ENCODE measurements around the gene ESYT3. TPM values are rescaled to one million over a fixed set of nuclear protein-coding genes. Genes with fewer than 3 reads are reported as not detected.

Gene ESYT3
- total RNA-seq, 1 experiment from 2014 or later, result 6.3 TPM

DNA sequence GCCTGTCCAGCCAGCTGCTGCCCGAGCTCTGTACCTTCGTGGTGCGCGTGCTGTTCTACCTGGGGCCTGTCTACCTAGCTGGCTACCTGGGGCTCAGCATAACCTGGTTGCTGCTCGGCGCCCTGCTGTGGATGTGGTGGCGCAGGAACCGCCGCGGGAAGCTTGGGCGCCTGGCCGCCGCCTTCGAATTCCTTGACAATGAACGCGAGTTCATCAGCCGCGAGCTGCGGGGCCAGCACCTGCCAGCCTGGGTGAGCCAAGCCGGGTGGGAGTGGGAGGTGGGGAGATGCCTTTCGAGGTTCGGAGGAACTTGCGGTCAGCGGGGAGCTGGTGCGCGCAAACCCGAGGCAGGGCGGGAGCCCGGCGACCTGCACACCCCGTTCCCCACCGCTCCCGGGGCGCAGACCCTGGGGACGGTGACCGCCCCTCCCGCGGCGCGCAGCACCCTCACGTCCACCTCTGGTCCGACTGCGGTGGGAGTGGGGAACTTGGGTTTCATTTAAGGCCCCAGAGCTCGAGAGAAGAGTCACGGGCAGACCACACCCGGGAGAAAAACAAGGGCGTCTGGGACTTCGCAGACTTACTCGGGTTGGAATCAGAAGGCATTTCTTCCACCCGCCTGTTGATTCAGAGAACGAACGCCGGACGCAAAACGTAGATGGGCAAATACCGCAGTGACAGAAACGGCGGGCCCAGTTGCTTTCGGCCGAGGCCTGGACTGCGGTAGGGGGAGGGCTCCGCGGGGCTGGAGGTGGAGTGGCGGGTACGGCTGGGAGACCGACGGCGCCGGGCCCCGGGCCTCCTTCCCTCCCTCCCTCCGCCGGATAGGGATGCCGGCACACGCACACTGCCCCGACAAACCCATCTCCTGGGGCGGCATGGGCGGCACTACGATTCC lies 708 bp downstream of the ESYT3 start:
- H4K20me1 ChIP-seq (ENCODE audit: control insufficient read depth, insufficient read depth, insufficient read length), result no peaks in the 10 kb centered on the region
- no peak overlapping the region for H2AK5ac ChIP-seq (ENCODE audit: insufficient read length, low read length)
- no peak overlapping the region for H3K27ac ChIP-seq (ENCODE audit: insufficient read length, low read depth, low read length)
- no peak overlapping the region for H3K9ac ChIP-seq (ENCODE audit: extremely low read depth, insufficient read length, low read length)
- no peak overlapping the region for H2BK120ac ChIP-seq (ENCODE audit: low read depth, low read length, poor library complexity, severe bottlenecking)
- Mint-ChIP-seq H3K27me3 (ENCODE audit: low read depth) (peaks cover 66% of the 10 kb centered on the region), H3K27ac (no peak overlapping the region), H3K9me3 (peaks cover 10 to 11% of the 10 kb centered on the region in 2 experiments; a peak in 4 of 5 replicates), H3K36me3 (ENCODE audit: insufficient read depth in 1 of 3, low read depth in 3 of 3) (peaks cover 0 to 10% (median 8%) of the 10 kb centered on the region in 3 experiments; a peak in 3 of 7 replicates), H3K4me1 (peaks cover 3 to 11% of the 10 kb centered on the region in 2 experiments; a peak in 3 of 4 replicates), H3K4me3 (peak overlapping the region; percentile 69 to 82)
- H4K8ac ChIP-seq (replicated peaks; ENCODE audit: insufficient read length, low read depth, low read length), result no peak overlapping the region
- no CpG with 5 or more reads among the region's 78 CpGs for WGBS (ENCODE audit: extremely low coverage, insufficient read length, low lambda C conversion rate)
- H2AFZ ChIP-seq (ENCODE audit: low read length), result no peak overlapping the region
- H2BK5ac ChIP-seq (ENCODE audit: insufficient read length, low read length), result no peak overlapping the region
- H3T11ph ChIP-seq (ENCODE audit: low read length), result no peak overlapping the region
- no peak overlapping the region for H2BK15ac ChIP-seq (ENCODE audit: low read depth, low read length)
- peaks cover 8% of the 10 kb centered on the region; the same call in 1 of the 2 replicates for H3K27me3 ChIP-seq (ENCODE audit: insufficient read depth, low read length)
- H3K9me3 ChIP-seq (ENCODE audit: control insufficient read depth, low read depth, low read length), result no peaks in the 10 kb centered on the region
- no peak overlapping the region for H4K5ac ChIP-seq (ENCODE audit: insufficient read length, low read depth, low read length)
- no peak overlapping the region for H3K23ac ChIP-seq (ENCODE audit: insufficient read length, low read depth, low read length)
- 0 out of 2 replicates have a peak overlapping the region, but pooled peaks have one; percentile 1 for H3K14ac ChIP-seq (ENCODE audit: insufficient read depth, low read length)
- H2BK20ac ChIP-seq (ENCODE audit: low read depth, low read length, poor library complexity, severe bottlenecking), result no peak overlapping the region
- no peaks in the 10 kb centered on the region for H3K79me2 ChIP-seq (ENCODE audit: insufficient read depth, low read length)
- peak overlapping the region; percentile 44 for H3K4me2 ChIP-seq (ENCODE audit: insufficient read depth, insufficient read length, low read length)
- H3K79me1 ChIP-seq (ENCODE audit: insufficient read depth, low read depth, low read length, poor library complexity, severe bottlenecking), result no peaks in the 10 kb centered on the region
- H3K23me2 ChIP-seq (ENCODE audit: insufficient read length, low read depth, low read length, poor library complexity, severe bottlenecking), result peaks cover 14% of the 10 kb centered on the region
- no peak overlapping the region for H3K18ac ChIP-seq (ENCODE audit: insufficient read length, low read depth, low read length)
- DNase-seq, result peak; percentile 47
- no peaks in the 10 kb centered on the region for H3K4me1 ChIP-seq (ENCODE audit: insufficient read depth, low read length)
- TF ChIP-seq, protein P1, sequence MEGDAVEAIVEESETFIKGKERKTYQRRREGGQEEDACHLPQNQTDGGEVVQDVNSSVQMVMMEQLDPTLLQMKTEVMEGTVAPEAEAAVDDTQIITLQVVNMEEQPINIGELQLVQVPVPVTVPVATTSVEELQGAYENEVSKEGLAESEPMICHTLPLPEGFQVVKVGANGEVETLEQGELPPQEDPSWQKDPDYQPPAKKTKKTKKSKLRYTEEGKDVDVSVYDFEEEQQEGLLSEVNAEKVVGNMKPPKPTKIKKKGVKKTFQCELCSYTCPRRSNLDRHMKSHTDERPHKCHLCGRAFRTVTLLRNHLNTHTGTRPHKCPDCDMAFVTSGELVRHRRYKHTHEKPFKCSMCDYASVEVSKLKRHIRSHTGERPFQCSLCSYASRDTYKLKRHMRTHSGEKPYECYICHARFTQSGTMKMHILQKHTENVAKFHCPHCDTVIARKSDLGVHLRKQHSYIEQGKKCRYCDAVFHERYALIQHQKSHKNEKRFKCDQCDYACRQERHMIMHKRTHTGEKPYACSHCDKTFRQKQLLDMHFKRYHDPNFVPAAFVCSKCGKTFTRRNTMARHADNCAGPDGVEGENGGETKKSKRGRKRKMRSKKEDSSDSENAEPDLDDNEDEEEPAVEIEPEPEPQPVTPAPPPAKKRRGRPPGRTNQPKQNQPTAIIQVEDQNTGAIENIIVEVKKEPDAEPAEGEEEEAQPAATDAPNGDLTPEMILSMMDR (conservative IDR thresholded peaks at IDR 0.05), result no peak
- H3K56ac ChIP-seq (ENCODE audit: insufficient read length, low read depth, low read length), result no peak overlapping the region
- H3K4ac ChIP-seq (ENCODE audit: low read depth, low read length), result no peak overlapping the region
- H4K91ac ChIP-seq (ENCODE audit: insufficient read length, low read depth, low read length), result no peak overlapping the region
- no peak overlapping the region for H2BK12ac ChIP-seq (ENCODE audit: insufficient read length, low read depth, low read length)
